ENCODE measurements around the gene ROBO3. TPM values are rescaled to one million over a fixed set of nuclear protein-coding genes. Genes with fewer than 3 reads are reported as not detected.

The ROBO3 gene, protein sequence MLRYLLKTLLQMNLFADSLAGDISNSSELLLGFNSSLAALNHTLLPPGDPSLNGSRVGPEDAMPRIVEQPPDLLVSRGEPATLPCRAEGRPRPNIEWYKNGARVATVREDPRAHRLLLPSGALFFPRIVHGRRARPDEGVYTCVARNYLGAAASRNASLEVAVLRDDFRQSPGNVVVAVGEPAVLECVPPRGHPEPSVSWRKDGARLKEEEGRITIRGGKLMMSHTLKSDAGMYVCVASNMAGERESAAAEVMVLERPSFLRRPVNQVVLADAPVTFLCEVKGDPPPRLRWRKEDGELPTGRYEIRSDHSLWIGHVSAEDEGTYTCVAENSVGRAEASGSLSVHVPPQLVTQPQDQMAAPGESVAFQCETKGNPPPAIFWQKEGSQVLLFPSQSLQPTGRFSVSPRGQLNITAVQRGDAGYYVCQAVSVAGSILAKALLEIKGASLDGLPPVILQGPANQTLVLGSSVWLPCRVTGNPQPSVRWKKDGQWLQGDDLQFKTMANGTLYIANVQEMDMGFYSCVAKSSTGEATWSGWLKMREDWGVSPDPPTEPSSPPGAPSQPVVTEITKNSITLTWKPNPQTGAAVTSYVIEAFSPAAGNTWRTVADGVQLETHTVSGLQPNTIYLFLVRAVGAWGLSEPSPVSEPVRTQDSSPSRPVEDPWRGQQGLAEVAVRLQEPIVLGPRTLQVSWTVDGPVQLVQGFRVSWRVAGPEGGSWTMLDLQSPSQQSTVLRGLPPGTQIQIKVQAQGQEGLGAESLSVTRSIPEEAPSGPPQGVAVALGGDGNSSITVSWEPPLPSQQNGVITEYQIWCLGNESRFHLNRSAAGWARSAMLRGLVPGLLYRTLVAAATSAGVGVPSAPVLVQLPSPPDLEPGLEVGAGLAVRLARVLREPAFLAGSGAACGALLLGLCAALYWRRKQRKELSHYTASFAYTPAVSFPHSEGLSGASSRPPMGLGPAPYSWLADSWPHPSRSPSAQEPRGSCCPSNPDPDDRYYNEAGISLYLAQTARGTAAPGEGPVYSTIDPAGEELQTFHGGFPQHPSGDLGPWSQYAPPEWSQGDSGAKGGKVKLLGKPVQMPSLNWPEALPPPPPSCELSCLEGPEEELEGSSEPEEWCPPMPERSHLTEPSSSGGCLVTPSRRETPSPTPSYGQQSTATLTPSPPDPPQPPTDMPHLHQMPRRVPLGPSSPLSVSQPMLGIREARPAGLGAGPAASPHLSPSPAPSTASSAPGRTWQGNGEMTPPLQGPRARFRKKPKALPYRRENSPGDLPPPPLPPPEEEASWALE (N-terminal part only)
- 3.8 and 5.5 TPM in 2 replicates for total RNA-seq (2014; rRNA removed; shearing (Covaris generic))

- no peak for DNase-seq (ENCODE audit: low spot score)
These were observed at the start of gene ROBO3 for GRCh38 chr11:124865181-124865901. Gene ROBO3, plus strand, starts transcription at chr11:124865432. Its CDS starts 146 bp downstream, at chr11:124865578.

- DNase-seq (ENCODE audit: low spot score): no peak
These were observed 48.2 kb upstream of the ROBO3 start for GRCh38 chr11:124817036-124817435.

DNA sequence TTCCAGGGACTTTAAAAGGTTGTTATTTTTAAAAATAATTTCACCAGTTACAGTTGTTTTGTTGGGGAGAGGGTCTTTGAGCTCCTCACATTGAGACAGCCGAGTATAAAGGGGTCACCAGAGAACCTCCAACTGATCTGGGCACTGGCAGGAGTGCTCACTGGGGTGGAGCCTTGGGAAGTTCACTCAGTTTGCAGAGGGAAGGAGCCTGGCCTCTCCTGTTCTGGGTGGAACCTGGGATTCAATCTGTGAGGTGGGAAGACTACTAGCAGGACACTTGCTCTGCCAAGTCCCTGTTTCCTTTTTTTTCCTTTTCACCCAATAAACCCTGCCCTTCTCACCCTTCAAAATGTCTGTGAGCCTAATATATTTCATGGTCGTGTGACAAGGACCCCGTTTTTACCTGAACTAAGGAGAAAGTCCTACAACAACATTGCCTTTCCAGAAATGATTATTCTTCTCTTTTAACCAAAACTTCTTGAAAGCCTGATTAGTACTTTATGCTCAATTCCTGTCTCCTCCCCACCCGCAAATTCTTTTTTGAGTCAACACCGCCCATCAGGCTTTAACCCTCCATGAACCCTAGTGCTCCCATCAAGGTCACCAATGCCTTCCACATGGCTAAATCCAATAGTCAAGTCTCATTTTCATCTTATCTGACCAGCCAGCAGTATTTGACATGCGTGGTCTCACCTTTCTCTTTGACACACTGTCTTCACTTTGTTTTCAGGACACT is 43.1 kb upstream of the ROBO3 start:
- DNase-seq (ENCODE audit: low spot score): no peak

- peak; percentile 54 for DNase-seq (ENCODE audit: low spot score)
These were observed 41.5 kb upstream of the ROBO3 start for GRCh38 chr11:124823512-124824376.

GRCh38 chr11:124825876-124826275 is 39.4 kb upstream of the ROBO3 start:
- no peak for DNase-seq (ENCODE audit: low spot score)

- DNase-seq (ENCODE audit: low spot score): no peak
These were observed 35.2 kb upstream of the ROBO3 start for GRCh38 chr11:124829986-124830385.

- DNase-seq (ENCODE audit: low spot score): no peak
These were observed 34.5 kb upstream of the ROBO3 start for GRCh38 chr11:124830749-124831148.

GRCh38 chr11:124831897-124832296 is 33.3 kb upstream of the ROBO3 start:
- DNase-seq (ENCODE audit: low spot score): no peak

GRCh38 chr11:124832571-124832970 is 32.7 kb upstream of the ROBO3 start:
- DNase-seq (ENCODE audit: low spot score): peak; percentile 59

- peak; percentile 67 for DNase-seq (ENCODE audit: low spot score)
These were observed 30.6 kb upstream of the ROBO3 start for GRCh38 chr11:124834526-124835180.

DNA sequence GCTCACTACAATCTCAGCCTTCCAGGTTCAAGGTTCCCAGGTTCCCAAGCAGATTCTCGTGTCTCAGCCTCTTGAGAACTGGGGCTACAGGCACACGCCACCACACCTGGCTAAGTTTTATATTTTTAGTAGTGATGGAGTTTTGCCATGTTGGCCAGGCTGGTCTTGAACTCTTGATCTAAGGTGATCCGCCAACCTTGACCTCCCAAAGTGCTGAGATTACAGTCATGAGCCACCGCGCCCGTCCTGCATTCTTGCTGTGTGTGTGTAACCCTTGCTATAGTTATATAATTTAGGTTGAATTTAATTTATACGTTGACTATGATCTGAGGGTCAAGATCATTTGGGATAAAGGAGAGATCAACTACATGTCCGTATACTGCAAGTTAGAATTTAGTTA is 29.3 kb upstream of the ROBO3 start:
- DNase-seq (ENCODE audit: low spot score): no peak

DNA sequence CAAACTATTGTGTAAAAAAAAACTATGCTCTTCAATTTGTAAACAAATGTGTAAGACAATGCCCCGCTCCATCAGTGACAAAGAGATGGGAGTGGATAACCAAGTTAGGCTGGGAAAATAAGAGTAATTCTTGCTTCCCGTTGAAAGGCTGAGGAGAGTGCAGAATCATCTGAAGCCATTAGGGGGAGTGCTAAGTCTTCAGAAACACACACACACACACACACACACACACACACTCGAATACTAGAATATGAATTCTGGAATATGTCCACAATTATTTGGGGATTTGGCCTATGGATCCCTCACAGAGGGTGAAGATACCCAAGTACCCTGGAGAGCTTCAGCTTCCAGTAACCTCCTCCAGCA is 27.8 kb upstream of the ROBO3 start:
- DNase-seq (ENCODE audit: low spot score): peak; percentile 89

DNA sequence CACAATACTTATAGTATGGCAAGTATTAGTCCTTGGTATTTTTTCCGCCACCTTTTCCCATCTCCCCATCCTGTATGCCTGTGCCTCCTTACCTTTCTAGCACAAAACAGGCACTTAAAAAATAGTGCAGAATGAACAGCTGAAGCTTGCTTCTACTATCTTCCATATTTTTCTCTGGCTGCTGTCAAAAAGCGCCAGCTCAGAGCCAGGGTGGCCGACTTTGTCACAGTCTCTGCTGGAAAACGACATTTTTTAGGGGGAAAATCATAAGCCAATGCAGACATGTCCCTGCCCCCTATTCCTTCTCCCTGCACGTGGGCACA is 26.5 kb upstream of the ROBO3 start:
- no peak for DNase-seq (ENCODE audit: low spot score)

GRCh38 chr11:124839128-124839971 is 25.9 kb upstream of the ROBO3 start:
- DNase-seq (ENCODE audit: low spot score): no peak

DNA sequence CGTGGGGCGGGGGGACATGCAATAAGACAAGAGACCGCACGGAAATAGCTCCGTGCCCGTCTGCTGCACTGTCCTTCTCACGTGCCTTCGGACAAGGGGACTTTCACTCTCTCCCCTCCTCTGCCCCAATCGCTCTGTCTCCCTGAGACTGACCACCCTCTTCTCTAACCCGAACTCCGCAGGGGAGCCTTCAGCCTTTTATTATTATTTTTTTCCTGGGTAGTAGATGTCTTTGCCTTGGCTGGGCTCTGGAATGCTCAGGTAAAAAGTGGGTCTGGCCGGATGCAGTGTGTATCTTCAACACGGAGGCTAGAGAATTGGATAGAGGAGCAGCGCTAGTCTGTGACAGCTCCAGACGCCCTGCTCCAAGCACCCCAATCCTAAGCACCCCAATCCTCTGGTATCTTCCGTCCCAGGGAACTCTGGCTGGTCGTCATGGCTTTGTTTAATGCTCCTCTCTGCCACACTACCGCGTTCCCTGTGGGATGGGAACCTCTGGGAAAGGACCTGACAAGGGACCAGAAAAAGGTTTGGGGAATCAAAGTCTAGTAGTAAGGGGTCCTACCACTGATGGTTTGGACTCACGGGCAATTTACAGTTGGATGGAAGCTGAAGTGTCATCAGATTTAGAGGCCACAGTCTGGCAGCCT is 25.1 kb upstream of the ROBO3 start:
- no peak for DNase-seq (ENCODE audit: low spot score)

DNA sequence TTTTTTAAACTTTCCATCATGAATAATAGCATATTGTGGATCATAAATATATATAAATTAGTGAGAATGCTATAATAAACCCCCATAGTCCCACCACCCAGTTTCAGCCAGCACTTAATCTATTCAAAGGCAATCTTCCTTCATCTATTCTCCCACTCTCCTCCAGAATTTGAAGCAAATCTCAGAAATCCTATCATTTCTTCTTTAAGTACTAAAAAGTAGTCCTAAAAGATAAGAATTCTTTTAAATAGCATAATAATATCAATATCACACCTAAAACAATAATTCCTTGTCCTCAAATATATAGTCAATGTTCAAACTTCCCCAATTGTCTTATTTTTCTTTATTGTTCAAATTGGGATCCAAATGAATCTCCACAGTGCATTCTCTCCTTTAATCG is 24.6 kb upstream of the ROBO3 start:
- no peak for DNase-seq (ENCODE audit: low spot score)

- DNase-seq (ENCODE audit: low spot score): no peak
These were observed 24.0 kb upstream of the ROBO3 start for GRCh38 chr11:124841201-124841600.

DNA sequence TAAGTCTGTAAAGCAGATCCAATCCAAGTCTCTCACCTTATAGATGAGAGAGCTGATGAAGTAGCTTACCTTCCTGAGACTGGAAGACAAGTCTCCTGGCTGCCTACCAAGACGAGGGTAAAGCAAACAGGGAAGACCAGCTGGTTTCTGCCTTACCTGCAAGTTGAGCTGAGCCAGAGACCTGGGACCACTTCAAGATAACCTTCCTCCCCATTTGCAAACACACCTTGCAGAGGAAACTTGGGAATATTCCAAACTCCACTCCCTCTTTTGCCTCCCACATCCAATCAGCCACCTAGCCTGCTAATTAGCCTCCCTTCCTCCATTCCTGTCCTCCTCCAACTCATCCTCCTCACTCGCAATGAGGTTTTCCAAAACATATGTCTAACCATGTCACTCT is 23.4 kb upstream of the ROBO3 start:
- no peak for DNase-seq (ENCODE audit: low spot score)
